ENCODE data around the gene SOWAHD.
"Not testable (repeated sequence)": the region's sequence is repeated elsewhere in the genome, so short reads cannot be mapped to it uniquely, and the experiment has no call there.

SOWAHD gene

DNA sequence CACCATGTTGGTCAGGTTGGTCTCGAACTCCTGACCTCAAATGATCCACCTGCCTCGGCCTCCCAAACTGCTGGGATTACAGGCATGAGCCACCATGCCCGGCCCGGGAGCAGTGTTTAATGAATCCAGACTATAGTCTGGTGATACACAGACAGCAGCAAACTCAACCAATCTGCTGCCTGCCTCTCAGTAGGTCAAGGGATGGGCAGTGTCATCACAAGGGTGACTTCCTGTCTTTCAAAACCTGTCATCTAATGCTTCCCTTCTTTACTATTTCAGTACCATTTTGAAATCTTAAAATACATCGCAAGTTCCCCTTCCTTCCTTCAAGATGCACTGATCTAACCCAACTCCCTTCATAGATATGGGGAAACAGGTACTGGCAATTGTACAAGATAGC lies 24.6 kb downstream of the SOWAHD start:
- H3K4me1 ChIP-seq (ENCODE audit: control insufficient read depth, insufficient read depth, low read length) = no peaks in the 10 kb centered on the region
- H3K27me3 ChIP-seq (ENCODE audit: control insufficient read depth, insufficient read depth, low read length) = no peaks in the 10 kb centered on the region
- no peak overlapping the region for H3K9ac ChIP-seq (ENCODE audit: low read length)
- H3K27ac ChIP-seq (ENCODE audit: low read depth, low read length) = no peak overlapping the region
- H3K36me3 ChIP-seq (ENCODE audit: control insufficient read depth, insufficient read depth, low read length) = peaks cover 61% of the 10 kb centered on the region
- peaks cover 2% of the 10 kb centered on the region; the same call in 1 of the 2 replicates for H3K9me3 ChIP-seq (ENCODE audit: control insufficient read depth, insufficient read depth, low read depth, low read length)
- H3K4me3 ChIP-seq (ENCODE audit: low read depth, low read length) = no peak overlapping the region

DNA sequence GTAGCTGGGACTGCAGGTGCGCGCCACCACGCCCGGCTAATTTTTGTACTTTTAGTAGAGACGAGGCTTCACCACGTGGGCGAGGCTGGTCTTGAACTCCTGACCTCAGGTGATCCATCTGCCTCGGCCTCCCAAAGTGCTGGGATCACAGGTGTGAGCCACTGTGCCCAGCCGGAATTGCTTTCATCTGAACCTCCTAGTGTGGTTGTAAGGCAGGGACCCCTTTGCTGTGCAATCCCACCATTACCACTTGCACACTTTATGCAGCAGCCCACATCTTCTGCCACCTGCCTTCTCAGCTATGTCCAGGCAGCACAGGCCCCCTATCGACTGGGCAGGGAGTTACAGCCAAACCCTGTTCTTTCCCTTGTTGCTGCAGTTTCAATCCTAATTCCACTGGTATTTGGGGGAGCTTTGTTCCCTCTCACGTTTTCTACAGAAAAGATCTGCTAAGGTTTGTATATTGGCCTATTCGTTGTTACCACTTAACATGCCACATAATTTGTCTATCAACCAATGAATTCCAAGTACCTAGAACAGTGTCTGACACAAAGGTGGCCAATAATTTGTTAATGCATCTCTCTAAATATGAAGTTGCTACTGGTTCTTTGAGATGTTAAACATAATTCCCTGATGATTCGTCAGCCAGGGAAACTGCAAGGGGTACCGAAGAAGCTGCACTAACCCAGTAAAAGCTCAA lies 26.5 kb downstream of the SOWAHD start:
- Histone ChIP-seq H3K9ac (ENCODE audit: low read length) (no peak overlapping the region), H3K9me3 (ENCODE audit: control insufficient read depth, insufficient read depth, low read depth, low read length) (peaks cover 4% of the 10 kb centered on the region; the same call in 1 of the 2 replicates), H3K4me3 (ENCODE audit: low read depth, low read length) (no peak overlapping the region), H3K27me3 (ENCODE audit: control insufficient read depth, insufficient read depth, low read length) (no peaks in the 10 kb centered on the region), H3K27ac (ENCODE audit: low read depth, low read length) (no peak overlapping the region), H3K4me1 (ENCODE audit: control insufficient read depth, insufficient read depth, low read length) (no peaks in the 10 kb centered on the region), H3K36me3 (ENCODE audit: control insufficient read depth, insufficient read depth, low read length) (peaks cover 77% of the 10 kb centered on the region)

DNA sequence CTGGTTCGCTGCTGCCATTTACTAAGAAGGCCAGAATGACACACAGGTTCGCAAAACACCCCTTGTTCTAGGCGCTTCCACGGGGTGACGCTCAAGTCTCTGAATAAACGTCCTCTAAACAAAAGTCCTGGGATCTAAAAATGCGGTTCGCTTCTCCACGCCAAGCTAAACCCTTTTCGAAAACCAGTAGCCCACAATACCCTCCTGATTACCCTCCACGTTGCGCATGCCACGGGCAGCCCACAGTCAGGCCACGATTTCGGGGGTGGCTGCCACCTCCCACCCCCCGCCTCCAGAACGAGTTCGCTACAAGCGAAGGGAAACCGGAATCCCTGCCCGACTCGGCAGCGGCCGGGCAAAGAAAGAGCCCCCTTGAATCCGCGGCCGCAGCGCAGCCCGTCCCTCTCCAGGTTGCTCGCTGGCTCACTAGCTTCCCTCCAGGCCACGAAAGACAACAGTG lies 32.6 kb downstream of the SOWAHD start:
- Histone ChIP-seq H3K9ac (ENCODE audit: low read length) (peak overlapping the region; percentile 96), H3K36me3 (ENCODE audit: control insufficient read depth, insufficient read depth, low read length) (peaks cover 42% of the 10 kb centered on the region), H3K4me1 (ENCODE audit: control insufficient read depth, insufficient read depth, low read length) (no peaks in the 10 kb centered on the region)

DNA sequence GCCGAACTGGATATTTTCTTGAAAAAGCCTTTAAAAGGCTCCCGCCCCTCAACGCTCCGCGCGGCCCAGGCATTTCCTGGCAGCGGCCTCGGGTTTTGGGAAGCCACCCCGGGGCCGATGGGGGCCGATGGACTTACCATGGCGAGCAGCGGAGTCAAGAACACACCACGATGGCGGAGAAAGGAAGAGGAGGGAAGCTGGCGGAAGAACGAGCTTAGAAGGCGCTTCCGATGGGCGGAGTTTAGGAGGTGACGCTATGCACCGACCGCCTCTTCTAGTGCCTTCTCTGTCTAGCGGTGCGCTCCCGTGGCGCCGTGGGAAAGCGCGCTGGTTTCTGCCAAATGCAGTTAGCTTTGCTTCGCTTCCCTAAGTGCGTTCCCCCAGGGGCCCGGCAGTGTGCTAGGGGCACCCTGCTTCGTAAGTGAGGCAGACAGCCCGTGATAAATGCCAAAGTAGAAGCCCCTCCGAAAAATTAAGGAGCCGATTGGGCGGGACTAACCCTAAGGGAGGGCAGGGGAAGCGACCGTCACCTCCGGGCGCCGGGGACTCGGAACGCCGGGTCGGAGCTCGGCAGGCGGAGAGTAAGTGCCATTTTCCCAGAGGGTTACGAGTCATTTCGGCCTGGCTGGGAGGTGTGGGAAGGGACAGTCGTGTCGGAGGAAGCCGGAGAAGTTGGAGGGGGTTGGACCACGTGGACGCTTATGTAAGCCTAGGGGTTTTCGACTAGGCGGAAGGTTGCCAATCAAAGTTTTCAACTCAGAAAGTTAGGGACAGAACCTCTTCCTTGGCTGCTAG lies 33.2 kb downstream of the SOWAHD start, which contains the start of gene RPL39:
Gene RPL39, minus strand, starts transcription at position 194 of the 795 bp plus-strand sequence. Its CDS starts 54 bp downstream, at position 140.
- Histone ChIP-seq H3K27ac (ENCODE audit: low read depth, low read length) (peak within 1 kb of the TSS; percentile 96), H3K9me3 (ENCODE audit: control insufficient read depth, insufficient read depth, low read depth, low read length) (peaks cover 6% of the 10 kb centered on the region; the same call in 1 of the 2 replicates), H3K27me3 (ENCODE audit: control insufficient read depth, insufficient read depth, low read length) (no peaks in the 10 kb centered on the region), H3K9ac (ENCODE audit: low read length) (peak within 1 kb of the TSS; percentile 96), H3K4me3 (ENCODE audit: low read depth, low read length) (peak within 1 kb of the TSS; percentile 96), H3K4me1 (ENCODE audit: control insufficient read depth, insufficient read depth, low read length) (no peaks in the 10 kb centered on the region), H3K36me3 (ENCODE audit: control insufficient read depth, insufficient read depth, low read length) (peaks cover 37% of the 10 kb centered on the region)

More for the DNA sequence above, 32.6 kb downstream of the SOWAHD start:
- Histone ChIP-seq H3K27me3 (ENCODE audit: control insufficient read depth, insufficient read depth, low read length) (no peaks in the 10 kb centered on the region), H3K9me3 (ENCODE audit: control insufficient read depth, insufficient read depth, low read depth, low read length) (peaks cover 6% of the 10 kb centered on the region; the same call in 1 of the 2 replicates), H3K27ac (ENCODE audit: low read depth, low read length) (peak overlapping the region; percentile 96), H3K4me3 (ENCODE audit: low read depth, low read length) (peak overlapping the region; percentile 96)

DNA sequence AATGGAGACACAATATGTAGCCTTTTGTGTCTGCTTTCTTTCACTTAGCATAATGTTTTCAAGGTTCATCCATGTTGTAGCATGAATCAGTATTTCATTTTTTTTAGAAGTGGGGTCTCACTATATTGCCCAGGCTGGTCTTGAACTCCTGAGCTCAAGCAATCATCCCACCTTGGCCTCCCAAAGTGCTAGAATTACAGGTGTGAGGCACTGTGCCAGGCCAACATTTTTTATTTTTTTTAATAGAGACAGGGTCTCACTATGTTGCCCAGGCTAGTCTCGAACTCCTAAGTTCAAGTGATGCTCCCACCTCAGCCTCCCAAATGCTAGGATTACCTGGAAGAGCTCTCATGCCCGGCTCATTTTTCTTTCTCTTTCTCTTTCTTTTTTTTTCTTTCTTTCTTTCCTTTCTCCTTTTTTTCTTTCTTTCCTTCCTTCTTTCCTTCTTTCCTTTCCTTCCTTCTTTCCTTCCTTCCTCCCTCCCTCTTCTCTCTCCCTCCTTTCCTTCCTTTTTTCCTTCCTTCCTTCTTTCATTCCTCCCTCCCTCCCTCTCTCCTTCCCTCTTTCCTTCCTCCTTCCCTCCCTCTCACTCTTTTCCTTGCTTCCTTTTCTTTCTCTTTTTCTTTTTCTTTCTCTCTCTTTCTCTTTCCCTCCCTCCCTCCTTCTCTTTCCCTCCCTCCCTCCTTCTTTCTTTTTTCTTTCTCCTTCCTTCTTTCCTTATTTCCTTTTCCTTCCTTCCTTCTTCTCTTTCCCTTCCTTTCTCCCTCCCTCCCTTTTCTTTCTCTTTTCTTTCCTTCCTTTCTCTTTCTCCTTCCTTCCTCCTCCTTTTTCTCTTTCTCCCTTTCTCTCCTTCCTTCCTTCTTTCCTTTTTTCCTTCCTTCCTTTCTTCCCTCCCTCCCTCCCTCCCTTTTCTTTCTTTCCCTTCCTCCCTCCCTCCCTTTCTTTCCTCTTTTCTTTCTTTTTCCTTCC lies 43.1 kb downstream of the SOWAHD start:
- no peaks in the 10 kb centered on the region for H3K4me1 ChIP-seq (ENCODE audit: control insufficient read depth, insufficient read depth, low read length)
- no peak overlapping the region for H3K9ac ChIP-seq (ENCODE audit: low read length)
- H3K36me3 ChIP-seq (ENCODE audit: control insufficient read depth, insufficient read depth, low read length) = no peaks in the 10 kb centered on the region
- no peaks in the 10 kb centered on the region for H3K27me3 ChIP-seq (ENCODE audit: control insufficient read depth, insufficient read depth, low read length)
- no peak overlapping the region for H3K4me3 ChIP-seq (ENCODE audit: low read depth, low read length)
- H3K27ac ChIP-seq (ENCODE audit: low read depth, low read length) = no peak overlapping the region
- peaks cover 8% of the 10 kb centered on the region for H3K9me3 ChIP-seq (ENCODE audit: control insufficient read depth, insufficient read depth, low read depth, low read length)

DNA sequence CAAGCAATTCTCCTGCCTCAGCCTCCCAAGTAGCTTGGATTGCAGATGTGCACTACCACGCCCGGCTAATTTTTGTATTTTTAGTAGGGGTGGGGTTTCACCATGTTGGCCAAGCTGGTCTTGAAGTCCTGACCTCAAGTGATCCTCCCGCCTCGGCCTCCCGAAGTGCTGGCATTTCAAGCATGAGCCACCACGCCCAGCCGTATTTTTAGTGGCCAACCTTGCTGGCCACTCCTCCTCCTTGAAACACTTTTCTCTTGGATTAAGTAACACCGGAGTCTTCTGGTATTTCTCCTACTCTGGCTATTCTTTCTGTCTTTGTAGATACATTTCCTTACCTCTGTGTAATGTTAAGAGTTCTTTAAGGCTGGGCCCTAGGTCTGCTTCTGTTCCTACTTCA lies 44.2 kb downstream of the SOWAHD start:
- H3K9me3 ChIP-seq (ENCODE audit: control insufficient read depth, insufficient read depth, low read depth, low read length) = peaks cover 8% of the 10 kb centered on the region
- H3K27ac ChIP-seq (ENCODE audit: low read depth, low read length) = no peak overlapping the region
- H3K9ac ChIP-seq (ENCODE audit: low read length) = no peak overlapping the region
- no peak overlapping the region for H3K4me3 ChIP-seq (ENCODE audit: low read depth, low read length)
- H3K36me3 ChIP-seq (ENCODE audit: control insufficient read depth, insufficient read depth, low read length) = no peaks in the 10 kb centered on the region
- H3K4me1 ChIP-seq (ENCODE audit: control insufficient read depth, insufficient read depth, low read length) = no peaks in the 10 kb centered on the region
- no peaks in the 10 kb centered on the region for H3K27me3 ChIP-seq (ENCODE audit: control insufficient read depth, insufficient read depth, low read length)

DNA sequence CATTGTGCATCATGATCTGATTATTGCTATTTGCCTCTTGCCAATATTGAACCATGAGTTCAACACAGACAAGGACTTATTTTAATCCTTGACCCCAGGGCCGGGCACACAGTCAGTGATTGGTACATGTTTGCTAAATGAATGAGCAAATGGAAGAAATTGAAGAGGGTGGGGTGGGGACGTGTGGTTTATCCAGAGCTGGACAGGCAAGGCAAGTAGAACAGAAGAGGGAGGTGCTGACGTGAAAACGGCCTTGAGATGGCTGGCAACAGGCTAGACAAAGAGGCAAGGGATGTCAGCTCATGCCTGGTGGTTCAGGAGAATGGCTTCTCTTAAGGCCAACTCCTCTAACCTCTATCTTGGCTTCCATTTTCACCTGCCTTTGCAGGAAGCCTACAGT lies 50.1 kb downstream of the SOWAHD start:
- not testable (repeated sequence) for H3K27ac ChIP-seq (ENCODE audit: low read depth, low read length); H3K27me3 ChIP-seq (ENCODE audit: control insufficient read depth, insufficient read depth, low read length); H3K4me1 ChIP-seq (ENCODE audit: control insufficient read depth, insufficient read depth, low read length); H3K36me3 ChIP-seq (ENCODE audit: control insufficient read depth, insufficient read depth, low read length); H3K9ac ChIP-seq (ENCODE audit: low read length); H3K4me3 ChIP-seq (ENCODE audit: low read depth, low read length)
- H3K9me3 ChIP-seq (ENCODE audit: control insufficient read depth, insufficient read depth, low read depth, low read length) = peaks cover 19% of the 10 kb centered on the region

DNA sequence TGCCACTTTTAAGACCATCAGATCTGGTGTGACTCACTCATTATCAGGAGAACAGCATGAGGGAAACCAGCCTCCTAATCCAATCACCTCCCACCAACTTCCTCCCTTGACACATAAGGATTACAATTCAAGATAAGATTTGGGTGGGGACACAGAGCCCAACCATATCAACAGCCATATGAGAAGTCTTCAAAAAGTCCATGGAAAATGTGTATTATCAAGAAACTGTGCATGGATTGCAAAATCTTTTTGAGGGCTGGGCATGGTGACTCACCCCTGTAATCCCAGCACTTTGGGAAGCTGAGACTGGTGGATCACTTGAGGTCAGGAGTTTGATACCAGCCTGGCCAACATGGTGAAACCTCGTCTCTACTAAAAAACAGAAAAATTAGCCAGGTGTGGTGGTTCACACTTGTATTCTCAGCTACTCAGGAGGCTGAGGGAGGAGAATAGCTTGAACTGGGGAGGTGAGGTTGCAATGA lies 50.8 kb downstream of the SOWAHD start:
- Histone ChIP-seq H3K4me3 (ENCODE audit: low read depth, low read length) (no peak overlapping the region), H3K36me3 (ENCODE audit: control insufficient read depth, insufficient read depth, low read length) (no peaks in the 10 kb centered on the region), H3K9me3 (ENCODE audit: control insufficient read depth, insufficient read depth, low read depth, low read length) (peaks cover 19% of the 10 kb centered on the region), H3K9ac (ENCODE audit: low read length) (no peak overlapping the region), H3K27ac (ENCODE audit: low read depth, low read length) (no peak overlapping the region), H3K4me1 (ENCODE audit: control insufficient read depth, insufficient read depth, low read length) (no peaks in the 10 kb centered on the region), H3K27me3 (ENCODE audit: control insufficient read depth, insufficient read depth, low read length) (no peaks in the 10 kb centered on the region)
